Neural crest cell (in vitro differentiated cells): ENCODE data around the gene RNF26. TPM values are rescaled to one million over a fixed set of nuclear protein-coding genes. Genes with fewer than 3 reads are reported as not detected.

Experiments
- DNase-seq: peaks from one replicate; pipeline ENCODE4 v3.0.0; 2021; ENCODE audit warnings: low read depth, mixed read lengths, low spot score
- H3K27ac Mint-ChIP-seq: one replicate; pipeline ENCODE4 v1.8.0; 2021; ENCODE audit warnings: mild to moderate bottlenecking, mixed read lengths; ENCODE audit not compliant: unreplicated experiment
- H3K27me3 Mint-ChIP-seq: 2 replicates; pipeline ENCODE4 v1.8.0; 2021; ENCODE audit warnings: low read depth, mild to moderate bottlenecking, mixed read lengths
- H3K36me3 Mint-ChIP-seq: 2 replicates; pipeline ENCODE4 v1.8.0; 2021; ENCODE audit warnings: low read depth, mild to moderate bottlenecking, mixed read lengths
- H3K4me1 Mint-ChIP-seq: 2 replicates; pipeline ENCODE4 v1.8.0; 2021; ENCODE audit warnings: mixed read lengths
- H3K4me3 Mint-ChIP-seq: one replicate; pipeline ENCODE4 v1.8.0; 2021; ENCODE audit warnings: mild to moderate bottlenecking, mixed read lengths
- H3K9me3 Mint-ChIP-seq: 2 replicates; pipeline ENCODE4 v1.8.0; 2021; ENCODE audit warnings: mixed read lengths
- total RNA-seq: library from RNA; stranded (reverse); gene quantifications from 2 replicates; pipeline ENCODE4 v1.2.1, GENCODE V29; 2021
- TF ChIP-seq, protein P1 (sequence below): fragments of 200-600 bp; sonication (generic); conservative IDR thresholded peaks from 2 replicates; pipeline ENCODE4 v1.5.0; 2021; ENCODE audit warnings: antibody characterized with exemption, mild to moderate bottlenecking

Gene RNF26
- total RNA-seq, 1 donor from 2014 or later: 47.9 TPM

GRCh38 chr11:119322921-119323531, 11.3 kb upstream of the RNF26 start:
- no peak for DNase-seq
- no peaks in the 10 kb centered on the region for H3K36me3 Mint-ChIP-seq
- peaks cover 3% of the 10 kb centered on the region for H3K27me3 Mint-ChIP-seq
- no peak overlapping the region for H3K27ac Mint-ChIP-seq
- TF ChIP-seq, protein P1, sequence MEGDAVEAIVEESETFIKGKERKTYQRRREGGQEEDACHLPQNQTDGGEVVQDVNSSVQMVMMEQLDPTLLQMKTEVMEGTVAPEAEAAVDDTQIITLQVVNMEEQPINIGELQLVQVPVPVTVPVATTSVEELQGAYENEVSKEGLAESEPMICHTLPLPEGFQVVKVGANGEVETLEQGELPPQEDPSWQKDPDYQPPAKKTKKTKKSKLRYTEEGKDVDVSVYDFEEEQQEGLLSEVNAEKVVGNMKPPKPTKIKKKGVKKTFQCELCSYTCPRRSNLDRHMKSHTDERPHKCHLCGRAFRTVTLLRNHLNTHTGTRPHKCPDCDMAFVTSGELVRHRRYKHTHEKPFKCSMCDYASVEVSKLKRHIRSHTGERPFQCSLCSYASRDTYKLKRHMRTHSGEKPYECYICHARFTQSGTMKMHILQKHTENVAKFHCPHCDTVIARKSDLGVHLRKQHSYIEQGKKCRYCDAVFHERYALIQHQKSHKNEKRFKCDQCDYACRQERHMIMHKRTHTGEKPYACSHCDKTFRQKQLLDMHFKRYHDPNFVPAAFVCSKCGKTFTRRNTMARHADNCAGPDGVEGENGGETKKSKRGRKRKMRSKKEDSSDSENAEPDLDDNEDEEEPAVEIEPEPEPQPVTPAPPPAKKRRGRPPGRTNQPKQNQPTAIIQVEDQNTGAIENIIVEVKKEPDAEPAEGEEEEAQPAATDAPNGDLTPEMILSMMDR: no peak
- H3K9me3 Mint-ChIP-seq: no peaks in the 10 kb centered on the region
- peaks cover 42% of the 10 kb centered on the region for H3K4me1 Mint-ChIP-seq
- H3K4me3 Mint-ChIP-seq: peak overlapping the region; percentile 42

DNA sequence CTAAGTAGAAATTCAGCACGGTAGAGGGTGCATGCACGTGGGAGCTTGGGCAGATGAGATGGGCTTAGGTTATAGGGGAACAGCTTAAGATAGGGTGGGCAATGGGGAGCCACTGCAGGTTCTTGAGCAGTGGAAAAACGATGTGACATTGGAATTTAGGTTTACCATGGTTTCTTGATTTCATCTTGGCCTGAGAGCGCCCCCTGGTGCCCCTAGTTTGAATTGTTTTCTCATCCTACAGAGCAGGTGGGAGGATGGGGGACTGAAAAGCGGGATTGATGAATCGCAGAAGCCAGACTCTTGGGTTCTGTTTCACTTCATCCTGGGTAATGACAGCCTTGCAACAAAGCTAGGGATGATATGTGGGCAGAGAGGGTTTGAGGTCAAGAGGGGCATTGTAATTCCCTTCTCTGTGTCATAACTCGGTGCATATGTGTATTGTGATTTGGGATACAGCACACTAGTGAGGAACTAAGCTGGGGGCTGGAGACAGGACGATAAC, 10.7 kb upstream of the RNF26 start:
- no peaks in the 10 kb centered on the region for H3K36me3 Mint-ChIP-seq
- H3K4me1 Mint-ChIP-seq: peaks cover 37% of the 10 kb centered on the region
- H3K27ac Mint-ChIP-seq: no peak overlapping the region
- no peaks in the 10 kb centered on the region for H3K9me3 Mint-ChIP-seq
- peaks cover 3% of the 10 kb centered on the region for H3K27me3 Mint-ChIP-seq
- peak; percentile 90 for DNase-seq
- TF ChIP-seq, protein P1: peak; percentile 84
- H3K4me3 Mint-ChIP-seq: peak overlapping the region; percentile 42

DNA sequence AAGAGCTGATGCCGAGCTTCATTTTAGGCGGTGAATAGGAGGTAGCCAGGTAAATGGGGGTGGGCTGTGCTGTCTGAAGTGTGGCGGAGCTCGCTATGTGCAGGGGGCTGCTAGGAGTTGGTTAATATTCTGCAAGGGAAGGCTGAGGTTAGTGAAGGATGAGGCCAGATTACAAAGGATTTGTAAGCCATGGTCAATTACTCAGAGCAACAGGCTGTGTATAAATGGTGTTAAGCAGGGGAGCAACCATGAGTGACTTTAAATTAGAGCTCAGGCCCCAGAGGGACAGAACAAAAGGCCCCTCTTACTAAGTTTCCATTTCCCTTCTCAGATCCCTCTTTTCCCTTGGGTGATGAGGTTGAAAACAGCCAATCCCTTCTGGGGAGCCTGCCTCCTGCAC, 10.1 kb upstream of the RNF26 start:
- H3K27me3 Mint-ChIP-seq: no peaks in the 10 kb centered on the region
- peak overlapping the region; percentile 54 for H3K4me3 Mint-ChIP-seq
- TF ChIP-seq, protein P1: no peak
- H3K36me3 Mint-ChIP-seq: no peaks in the 10 kb centered on the region
- H3K9me3 Mint-ChIP-seq: no peaks in the 10 kb centered on the region
- DNase-seq: no peak
- H3K4me1 Mint-ChIP-seq: peaks cover 31% of the 10 kb centered on the region
- H3K27ac Mint-ChIP-seq: no peak overlapping the region

DNA sequence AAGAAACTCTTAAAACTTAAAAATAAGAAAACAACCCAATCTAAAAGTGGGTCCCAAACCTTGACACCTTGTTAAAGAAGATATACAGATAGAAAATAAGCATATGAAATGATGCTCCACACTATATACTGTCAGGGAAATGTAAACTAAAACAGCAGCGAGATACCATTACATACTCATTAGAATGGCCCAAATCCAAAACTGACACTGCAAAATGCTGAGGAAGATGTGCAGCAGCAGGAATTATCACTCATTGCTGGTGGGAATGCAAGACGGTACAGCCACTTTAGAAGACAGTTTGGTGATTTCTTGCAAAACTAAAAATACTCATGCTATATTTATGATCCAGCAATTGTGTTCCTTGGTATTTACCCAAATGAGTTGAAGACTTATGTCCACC, 5.0 kb upstream of the RNF26 start:
- no peaks in the 10 kb centered on the region for H3K27me3 Mint-ChIP-seq
- H3K9me3 Mint-ChIP-seq: no peaks in the 10 kb centered on the region
- no peaks in the 10 kb centered on the region for H3K36me3 Mint-ChIP-seq
- TF ChIP-seq, protein P1: no peak
- no peak for DNase-seq
- H3K4me1 Mint-ChIP-seq: peaks cover 20% of the 10 kb centered on the region
- no peak overlapping the region for H3K27ac Mint-ChIP-seq
- H3K4me3 Mint-ChIP-seq: peak overlapping the region; percentile 1

DNA sequence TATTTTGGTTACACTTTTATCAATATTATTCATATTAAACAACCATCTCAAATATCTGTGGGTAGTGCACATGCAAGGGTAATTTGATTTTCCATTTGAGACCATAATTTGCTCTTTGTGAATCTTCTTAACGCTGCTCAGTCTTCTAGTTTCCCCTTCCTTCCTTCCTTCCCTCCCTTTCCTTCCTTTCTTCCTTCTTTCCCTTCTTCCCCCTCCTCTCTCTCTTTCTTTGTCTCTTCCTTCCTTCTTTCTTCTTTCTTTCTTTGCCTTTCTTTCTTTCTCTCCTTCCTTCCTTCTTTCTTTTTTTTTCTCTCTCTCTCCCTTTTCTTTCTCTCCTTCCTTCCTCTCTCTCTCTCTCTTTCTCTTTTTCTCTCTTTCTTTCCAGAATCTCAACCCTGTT, 4.1 kb upstream of the RNF26 start:
- Mint-ChIP-seq H3K4me3 (no peak overlapping the region), H3K4me1 (peaks cover 25% of the 10 kb centered on the region), H3K27me3 (no peaks in the 10 kb centered on the region), H3K36me3 (no peaks in the 10 kb centered on the region), H3K27ac (no peak overlapping the region), H3K9me3 (no peaks in the 10 kb centered on the region)
- TF ChIP-seq, protein P1: no peak
- DNase-seq: no peak
